Left forelimb (tissue), 1 donor: Measurements from ENCODE around the gene METTL15.
"Not testable (repeated sequence)": the region's sequence is repeated elsewhere in the genome, so short reads cannot be mapped to it uniquely, and the experiment has no call there.

Experiments used
- DNase-seq: peaks from one replicate; pipeline ENCODE4 v3.0.0-alpha.2; 2018; ENCODE audit warnings: low spot score

The METTL15 gene

GRCh38 chr11:28209906-28210305 lies 101.7 kb downstream of the METTL15 start:
- no peak for DNase-seq

GRCh38 chr11:28222063-28222462 lies 113.9 kb downstream of the METTL15 start:
- not testable (repeated sequence) for DNase-seq

- no peak for DNase-seq
These were observed 115.4 kb downstream of the METTL15 start for GRCh38 chr11:28223577-28223976.

- no peak for DNase-seq
These were observed 115.8 kb downstream of the METTL15 start for GRCh38 chr11:28223994-28224393.

- DNase-seq, result no peak
These were observed 119.3 kb downstream of the METTL15 start for GRCh38 chr11:28227460-28227859.

- no peak for DNase-seq
These were observed 120.2 kb downstream of the METTL15 start for GRCh38 chr11:28228196-28228895.

GRCh38 chr11:28231475-28231874 lies 123.3 kb downstream of the METTL15 start:
- no peak for DNase-seq

GRCh38 chr11:28232649-28233048 lies 124.5 kb downstream of the METTL15 start:
- DNase-seq, result no peak

GRCh38 chr11:28241760-28242159 lies 133.6 kb downstream of the METTL15 start:
- DNase-seq, result no peak

- no peak for DNase-seq
These were observed 134.4 kb downstream of the METTL15 start for GRCh38 chr11:28242596-28242995.

GRCh38 chr11:28243061-28243460 lies 134.9 kb downstream of the METTL15 start:
- DNase-seq, result no peak

- no peak for DNase-seq
These were observed 135.4 kb downstream of the METTL15 start for GRCh38 chr11:28243581-28243980.

GRCh38 chr11:28245131-28245530 lies 136.9 kb downstream of the METTL15 start:
- DNase-seq, result no peak

GRCh38 chr11:28250192-28250591 lies 142.0 kb downstream of the METTL15 start:
- no peak for DNase-seq

GRCh38 chr11:28251257-28251656 lies 143.1 kb downstream of the METTL15 start:
- DNase-seq, result no peak

GRCh38 chr11:28257761-28258160 lies 149.6 kb downstream of the METTL15 start:
- no peak for DNase-seq

- DNase-seq, result no peak
These were observed 151.1 kb downstream of the METTL15 start for GRCh38 chr11:28259177-28259843.

GRCh38 chr11:28268925-28269324 lies 160.7 kb downstream of the METTL15 start:
- no peak for DNase-seq

- no peak for DNase-seq
These were observed 161.4 kb downstream of the METTL15 start for GRCh38 chr11:28269586-28269985.

GRCh38 chr11:28272247-28272646 lies 164.1 kb downstream of the METTL15 start:
- DNase-seq, result not testable (repeated sequence)

GRCh38 chr11:28274216-28274615 lies 166.0 kb downstream of the METTL15 start:
- DNase-seq, result no peak

- DNase-seq, result no peak
These were observed 176.0 kb downstream of the METTL15 start for GRCh38 chr11:28284196-28284595.

- no peak for DNase-seq
These were observed 181.3 kb downstream of the METTL15 start for GRCh38 chr11:28289444-28289843.

- DNase-seq, result not testable (repeated sequence)
These were observed 182.8 kb downstream of the METTL15 start for GRCh38 chr11:28290995-28291394.
